ENCODE measurements around the gene GULP1.

Gene GULP1

DNA sequence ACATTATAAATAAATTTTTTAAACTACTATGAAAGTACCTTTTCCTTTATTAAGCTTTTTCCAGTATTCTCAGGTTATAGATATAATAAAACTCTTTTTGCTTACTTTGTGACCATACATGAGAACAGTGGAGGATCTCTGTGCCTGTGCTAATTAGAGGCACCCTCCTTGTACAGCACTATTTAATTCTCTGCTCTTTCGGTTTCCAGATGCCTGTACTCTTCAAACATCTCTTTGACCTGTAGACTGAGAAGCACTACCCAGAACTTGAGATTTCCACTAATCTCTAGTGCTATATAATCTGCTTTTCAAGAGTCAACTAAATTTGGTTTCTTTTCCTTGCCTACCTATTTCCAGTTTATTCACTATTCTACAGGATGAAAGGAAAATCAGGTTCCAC is 131.1 kb downstream of the GULP1 start:
- Histone ChIP-seq H3K4me3 (ENCODE audit: low read length) (no peak overlapping the region), H3K4me2 (ENCODE audit: low read length) (no peak overlapping the region)
- no peak for TF ChIP-seq EZH2phosphoT487 (IDR thresholded peaks at IDR 0.05; ENCODE audit: borderline replicate concordance, low read length)
- TF ChIP-seq, protein P1, sequence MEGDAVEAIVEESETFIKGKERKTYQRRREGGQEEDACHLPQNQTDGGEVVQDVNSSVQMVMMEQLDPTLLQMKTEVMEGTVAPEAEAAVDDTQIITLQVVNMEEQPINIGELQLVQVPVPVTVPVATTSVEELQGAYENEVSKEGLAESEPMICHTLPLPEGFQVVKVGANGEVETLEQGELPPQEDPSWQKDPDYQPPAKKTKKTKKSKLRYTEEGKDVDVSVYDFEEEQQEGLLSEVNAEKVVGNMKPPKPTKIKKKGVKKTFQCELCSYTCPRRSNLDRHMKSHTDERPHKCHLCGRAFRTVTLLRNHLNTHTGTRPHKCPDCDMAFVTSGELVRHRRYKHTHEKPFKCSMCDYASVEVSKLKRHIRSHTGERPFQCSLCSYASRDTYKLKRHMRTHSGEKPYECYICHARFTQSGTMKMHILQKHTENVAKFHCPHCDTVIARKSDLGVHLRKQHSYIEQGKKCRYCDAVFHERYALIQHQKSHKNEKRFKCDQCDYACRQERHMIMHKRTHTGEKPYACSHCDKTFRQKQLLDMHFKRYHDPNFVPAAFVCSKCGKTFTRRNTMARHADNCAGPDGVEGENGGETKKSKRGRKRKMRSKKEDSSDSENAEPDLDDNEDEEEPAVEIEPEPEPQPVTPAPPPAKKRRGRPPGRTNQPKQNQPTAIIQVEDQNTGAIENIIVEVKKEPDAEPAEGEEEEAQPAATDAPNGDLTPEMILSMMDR (IDR thresholded peaks at IDR 0.05; ENCODE audit: low read depth, low read length, poor library complexity, severe bottlenecking) = no peak

DNA sequence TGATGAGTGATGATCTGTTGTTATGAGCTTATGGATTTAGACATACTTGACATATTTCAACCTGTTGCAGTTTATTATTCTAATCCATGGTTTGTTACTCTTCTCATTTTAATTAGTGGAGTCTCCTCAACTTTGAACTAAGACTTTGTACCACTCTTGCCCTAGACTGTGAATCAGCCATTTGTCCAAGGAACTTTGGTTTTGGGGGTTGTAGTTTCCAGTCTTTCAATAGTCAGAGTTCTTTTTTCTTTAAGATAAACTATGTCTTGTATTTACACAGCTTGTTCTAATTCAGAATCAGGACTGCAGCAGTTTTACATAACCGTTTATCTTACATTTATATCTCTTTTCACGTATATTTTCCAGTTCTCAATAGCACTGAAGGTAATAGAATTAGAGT is 133.6 kb downstream of the GULP1 start:
- Histone ChIP-seq H3K27me3 (ENCODE audit: control insufficient read depth, low read length) (no peaks in the 10 kb centered on the region), H3K9me2 (replicated peaks; ENCODE audit: control insufficient read depth, low read length) (no peaks in the 10 kb centered on the region), H3K27ac (ENCODE audit: low read depth, low read length) (no peak overlapping the region), H4K20me1 (ENCODE audit: control insufficient read depth, insufficient read depth, low read depth, low read length) (no peaks in the 10 kb centered on the region), H3K4me3 (ENCODE audit: low read length) (no peak overlapping the region), H3K79me2 (ENCODE audit: control insufficient read depth, low read length) (no peaks in the 10 kb centered on the region), H3K9me3 (ENCODE audit: control insufficient read depth, insufficient read depth, low read length) (no peaks in the 10 kb centered on the region), H3K4me2 (ENCODE audit: low read length) (no peak overlapping the region), H3K4me1 (ENCODE audit: control insufficient read depth, low read length) (no peaks in the 10 kb centered on the region), H3K36me3 (ENCODE audit: control insufficient read depth, low read length) (no peaks in the 10 kb centered on the region), H3F3A (ENCODE audit: control insufficient read depth, insufficient read depth) (no peaks in the 10 kb centered on the region)
- TF ChIP-seq, protein P1 (IDR thresholded peaks at IDR 0.05; ENCODE audit: low read depth, low read length, poor library complexity, severe bottlenecking) = no peak
- no peak for TF ChIP-seq EZH2phosphoT487 (IDR thresholded peaks at IDR 0.05; ENCODE audit: borderline replicate concordance, low read length)

More for the DNA sequence above, 131.1 kb downstream of the GULP1 start:
- no peaks in the 10 kb centered on the region for H3K79me2 ChIP-seq (ENCODE audit: control insufficient read depth, low read length)
- H3K4me1 ChIP-seq (ENCODE audit: control insufficient read depth, low read length) = no peaks in the 10 kb centered on the region
- no peaks in the 10 kb centered on the region for H3K9me3 ChIP-seq (ENCODE audit: control insufficient read depth, insufficient read depth, low read length)
- no peaks in the 10 kb centered on the region for H3K27me3 ChIP-seq (ENCODE audit: control insufficient read depth, low read length)
- no peaks in the 10 kb centered on the region for H3K9me2 ChIP-seq (replicated peaks; ENCODE audit: control insufficient read depth, low read length)
- no peaks in the 10 kb centered on the region for H3F3A ChIP-seq (ENCODE audit: control insufficient read depth, insufficient read depth)
- no peaks in the 10 kb centered on the region for H4K20me1 ChIP-seq (ENCODE audit: control insufficient read depth, insufficient read depth, low read depth, low read length)
- no peak overlapping the region for H3K27ac ChIP-seq (ENCODE audit: low read depth, low read length)
- H3K36me3 ChIP-seq (ENCODE audit: control insufficient read depth, low read length) = no peaks in the 10 kb centered on the region

DNA sequence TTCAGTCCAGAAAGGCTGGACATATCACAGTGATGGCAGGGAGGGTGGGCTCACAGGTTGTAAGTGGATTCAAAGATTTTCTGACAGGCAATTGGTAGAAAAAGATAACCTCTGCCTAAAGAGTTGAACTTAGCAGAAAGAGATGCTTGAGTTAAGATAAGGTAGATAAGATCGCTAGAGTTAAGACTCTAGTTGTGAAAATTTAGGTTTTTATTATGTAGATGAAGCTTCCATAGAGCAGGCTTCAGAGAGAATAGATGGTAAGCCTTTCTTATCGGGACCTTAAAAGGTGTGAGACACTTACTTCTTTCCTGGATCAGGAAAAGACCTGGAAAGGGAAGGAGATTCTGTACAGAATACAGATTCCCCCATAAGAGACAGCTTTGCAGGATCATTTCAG is 134.4 kb downstream of the GULP1 start:
- H3K27me3 ChIP-seq (ENCODE audit: control insufficient read depth, low read length) = no peaks in the 10 kb centered on the region
- H3K4me1 ChIP-seq (ENCODE audit: control insufficient read depth, low read length) = no peaks in the 10 kb centered on the region
- H3K4me2 ChIP-seq (ENCODE audit: low read length) = no peak overlapping the region
- H4K20me1 ChIP-seq (ENCODE audit: control insufficient read depth, insufficient read depth, low read depth, low read length) = no peaks in the 10 kb centered on the region
- no peaks in the 10 kb centered on the region for H3F3A ChIP-seq (ENCODE audit: control insufficient read depth, insufficient read depth)
- no peaks in the 10 kb centered on the region for H3K36me3 ChIP-seq (ENCODE audit: control insufficient read depth, low read length)
- H3K9me3 ChIP-seq (ENCODE audit: control insufficient read depth, insufficient read depth, low read length) = no peaks in the 10 kb centered on the region
- TF ChIP-seq, protein P1 (IDR thresholded peaks at IDR 0.05; ENCODE audit: low read depth, low read length, poor library complexity, severe bottlenecking) = no peak
- no peak for TF ChIP-seq EZH2phosphoT487 (IDR thresholded peaks at IDR 0.05; ENCODE audit: borderline replicate concordance, low read length)
- H3K27ac ChIP-seq (ENCODE audit: low read depth, low read length) = no peak overlapping the region
- no peak overlapping the region for H3K4me3 ChIP-seq (ENCODE audit: low read length)
- H3K9me2 ChIP-seq (replicated peaks; ENCODE audit: control insufficient read depth, low read length) = no peaks in the 10 kb centered on the region
- no peaks in the 10 kb centered on the region for H3K79me2 ChIP-seq (ENCODE audit: control insufficient read depth, low read length)

DNA sequence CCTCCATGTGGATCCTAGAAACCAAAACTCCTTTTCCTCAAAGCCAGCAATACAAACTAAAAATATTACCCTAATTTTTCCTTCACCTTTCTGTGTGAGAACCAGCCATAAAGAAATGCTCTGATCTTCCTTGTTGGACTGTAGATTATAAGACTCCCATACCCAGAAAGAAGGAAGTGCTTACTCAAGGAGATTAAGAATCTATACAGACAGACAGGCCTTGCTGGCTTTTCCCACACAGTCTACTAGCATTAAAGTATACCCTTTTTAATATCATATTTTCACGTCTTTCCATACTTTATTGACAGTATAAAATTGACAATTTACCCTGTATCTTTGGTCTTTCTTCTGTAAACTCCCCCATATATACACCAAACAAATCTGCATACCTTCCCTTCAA is 139.0 kb downstream of the GULP1 start:
- H3K27ac ChIP-seq (ENCODE audit: low read depth, low read length) = no peak overlapping the region
- no peaks in the 10 kb centered on the region for H3F3A ChIP-seq (ENCODE audit: control insufficient read depth, insufficient read depth)
- no peaks in the 10 kb centered on the region for H3K9me3 ChIP-seq (ENCODE audit: control insufficient read depth, insufficient read depth, low read length)
- H4K20me1 ChIP-seq (ENCODE audit: control insufficient read depth, insufficient read depth, low read depth, low read length) = no peaks in the 10 kb centered on the region
- no peaks in the 10 kb centered on the region for H3K9me2 ChIP-seq (replicated peaks; ENCODE audit: control insufficient read depth, low read length)
- no peaks in the 10 kb centered on the region for H3K27me3 ChIP-seq (ENCODE audit: control insufficient read depth, low read length)
- no peak overlapping the region for H3K4me2 ChIP-seq (ENCODE audit: low read length)
- no peaks in the 10 kb centered on the region for H3K79me2 ChIP-seq (ENCODE audit: control insufficient read depth, low read length)
- no peak overlapping the region for H3K4me3 ChIP-seq (ENCODE audit: low read length)
- H3K4me1 ChIP-seq (ENCODE audit: control insufficient read depth, low read length) = no peaks in the 10 kb centered on the region
- TF ChIP-seq, protein P1 (IDR thresholded peaks at IDR 0.05; ENCODE audit: low read depth, low read length, poor library complexity, severe bottlenecking) = no peak
- TF ChIP-seq EZH2phosphoT487 (IDR thresholded peaks at IDR 0.05; ENCODE audit: borderline replicate concordance, low read length) = no peak
- no peaks in the 10 kb centered on the region for H3K36me3 ChIP-seq (ENCODE audit: control insufficient read depth, low read length)
